Fibroblast of lung (primary cell): ENCODE data around the gene CRACDL. TPM values are rescaled to one million over a fixed set of nuclear protein-coding genes. Genes with fewer than 3 reads are reported as not detected.

Experiments
- DNase-seq, 2 donors: peaks; one replicate each; pipeline versions ENCODE4 v3.0.0 to v3.0.0-alpha.2; 2010; ENCODE audit warnings: low read depth in 2 of 2
- H2AFZ ChIP-seq: 2 replicates; pipeline ENCODE4 v1.5.1; 2012; ENCODE audit warnings: low read length, control low read depth, inconsistent platforms
- H3K27ac ChIP-seq: 2 replicates; pipeline ENCODE4 v1.5.1; 2011; ENCODE audit warnings: low read length, control low read depth; ENCODE audit not compliant: insufficient read depth
- H3K27me3 ChIP-seq: 2 replicates; pipeline ENCODE4 v1.5.1; 2011; ENCODE audit warnings: mild to moderate bottlenecking, low read length; ENCODE audit not compliant: control insufficient read depth, insufficient read depth
- H3K36me3 ChIP-seq: 2 replicates; pipeline ENCODE4 v1.5.1; 2011; ENCODE audit warnings: low read length; ENCODE audit not compliant: control insufficient read depth, insufficient read depth
- H3K4me1 ChIP-seq: 2 replicates; pipeline ENCODE4 v1.5.1; 2011; ENCODE audit warnings: low read length; ENCODE audit not compliant: control insufficient read depth, insufficient read depth; ENCODE audit errors: extremely low read depth
- H3K4me2 ChIP-seq: 2 replicates; pipeline ENCODE4 v1.5.1; 2011; ENCODE audit warnings: low read length, control low read depth; ENCODE audit not compliant: insufficient read depth; ENCODE audit errors: extremely low read depth
- H3K4me3 ChIP-seq, 4 experiments: fragments of 200-600 bp in 1 of 4; sonication (generic) in 1 of 4; replicated peaks in 1 of 4; 2 replicates each; pipeline ENCODE4 v1.5.1; 2011 to 2016; ENCODE audit warnings: low read length in 4 of 4, low read depth in 3 of 4, mild to moderate bottlenecking in 3 of 4, control low read depth in 2 of 4, inconsistent platforms in 1 of 4, mixed read lengths in 1 of 4; ENCODE audit not compliant: insufficient read depth in 1 of 4; ENCODE audit errors: control extremely low read depth in 1 of 4
- H3K79me2 ChIP-seq: 2 replicates; pipeline ENCODE4 v1.5.1; 2012; ENCODE audit warnings: mild to moderate bottlenecking, low read length, inconsistent platforms; ENCODE audit not compliant: control insufficient read depth, insufficient read depth
- H3K9ac ChIP-seq: 2 replicates; pipeline ENCODE4 v1.5.1; 2011; ENCODE audit warnings: mild to moderate bottlenecking, low read length, control low read depth; ENCODE audit not compliant: insufficient read depth
- H3K9me3 ChIP-seq: 2 replicates; pipeline ENCODE4 v1.5.1; 2012; ENCODE audit warnings: low read depth, low read length; ENCODE audit not compliant: control insufficient read depth, insufficient read depth
- H4K20me1 ChIP-seq: 2 replicates; pipeline ENCODE4 v1.5.1; 2011; ENCODE audit warnings: low read length; ENCODE audit not compliant: control insufficient read depth, insufficient read depth; ENCODE audit errors: extremely low read depth
- EZH2 ChIP-seq: IDR thresholded peaks from 2 replicates; pipeline ENCODE4 v1.5.1; 2012; ENCODE audit warnings: low read length, control low read depth, mild to moderate bottlenecking; ENCODE audit errors: missing control alignments
- polyA plus RNA-seq, 2 donors: library from polyadenylated mRNA; depleted of rRNA in 1 of 2; stranded (reverse) in 1 of 2; unstranded in 1 of 2; fragments of >200 nt; gene quantifications; 2 replicates each; pipeline ENCODE4 v1.2.1, GENCODE V29; 2011 to 2012; ENCODE audit warnings: missing spikeins in 1 of 2
- total RNA-seq: library from RNA; depleted of rRNA; stranded (reverse); fragments of >200 nt; gene quantifications from 2 replicates; pipeline ENCODE4 v1.2.1, GENCODE V29; 2014
- TF ChIP-seq, protein P1 (sequence below), 2 donors: IDR thresholded peaks in 1 of 2; conservative IDR thresholded peaks in 1 of 2; 1 replicate in 1 of 2; 2 replicates in 1 of 2; pipeline ENCODE4 v1.5.1; 2011 to 2012; ENCODE audit warnings: low read length in 2 of 2, control low read depth in 1 of 2, inconsistent platforms in 1 of 2, low read depth in 1 of 2, mild to moderate bottlenecking in 1 of 2

Gene CRACDL
- total and polyA plus RNA-seq, 2 donors (not counting 1 experiment from before 2014, with no cell fraction given), result not detected

DNA sequence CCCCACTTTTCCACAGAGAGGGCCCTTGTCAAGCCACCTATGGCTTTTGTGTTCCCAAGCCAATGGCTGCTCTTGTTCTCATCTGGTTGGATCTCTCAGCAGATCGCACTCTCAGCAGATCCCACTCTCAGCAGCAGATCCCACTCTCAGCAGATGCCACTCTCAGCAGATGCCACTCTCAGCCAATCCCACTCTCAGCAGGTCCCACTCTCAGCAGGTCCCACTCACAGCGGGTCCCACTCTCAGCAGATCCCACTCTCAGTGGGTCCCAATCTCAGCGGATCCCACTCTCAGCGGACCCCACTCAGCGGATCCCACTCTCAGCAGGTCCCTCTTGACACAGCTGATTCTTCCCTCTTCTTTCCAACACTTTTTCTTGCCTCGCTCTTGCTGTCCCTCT, 145.8 kb downstream of the CRACDL start:
- Histone ChIP-seq H3K4me1 (no peaks in the 10 kb centered on the region), H3K9ac (no peak overlapping the region), H2AFZ (no peak overlapping the region), H4K20me1 (no peaks in the 10 kb centered on the region), H3K9me3 (no peaks in the 10 kb centered on the region), H3K27ac (no peak overlapping the region), H3K27me3 (no peaks in the 10 kb centered on the region), H3K4me2 (no peak overlapping the region), H3K79me2 (no peaks in the 10 kb centered on the region), H3K36me3 (no peaks in the 10 kb centered on the region), H3K4me3 (no peak overlapping the region)
- TF ChIP-seq EZH2, result no peak
- TF ChIP-seq, protein P1, sequence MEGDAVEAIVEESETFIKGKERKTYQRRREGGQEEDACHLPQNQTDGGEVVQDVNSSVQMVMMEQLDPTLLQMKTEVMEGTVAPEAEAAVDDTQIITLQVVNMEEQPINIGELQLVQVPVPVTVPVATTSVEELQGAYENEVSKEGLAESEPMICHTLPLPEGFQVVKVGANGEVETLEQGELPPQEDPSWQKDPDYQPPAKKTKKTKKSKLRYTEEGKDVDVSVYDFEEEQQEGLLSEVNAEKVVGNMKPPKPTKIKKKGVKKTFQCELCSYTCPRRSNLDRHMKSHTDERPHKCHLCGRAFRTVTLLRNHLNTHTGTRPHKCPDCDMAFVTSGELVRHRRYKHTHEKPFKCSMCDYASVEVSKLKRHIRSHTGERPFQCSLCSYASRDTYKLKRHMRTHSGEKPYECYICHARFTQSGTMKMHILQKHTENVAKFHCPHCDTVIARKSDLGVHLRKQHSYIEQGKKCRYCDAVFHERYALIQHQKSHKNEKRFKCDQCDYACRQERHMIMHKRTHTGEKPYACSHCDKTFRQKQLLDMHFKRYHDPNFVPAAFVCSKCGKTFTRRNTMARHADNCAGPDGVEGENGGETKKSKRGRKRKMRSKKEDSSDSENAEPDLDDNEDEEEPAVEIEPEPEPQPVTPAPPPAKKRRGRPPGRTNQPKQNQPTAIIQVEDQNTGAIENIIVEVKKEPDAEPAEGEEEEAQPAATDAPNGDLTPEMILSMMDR (conservative IDR thresholded peaks at IDR 0.05 in 1 of 2, IDR thresholded peaks at IDR 0.05 in 1 of 2; ENCODE audit: low read depth in 1 of 2, low read length in 2 of 2), result no peak
- DNase-seq, result no peak

GRCh38 chr2:98787700-98788099, 148.3 kb downstream of the CRACDL start:
- H3K4me1 ChIP-seq, result no peaks in the 10 kb centered on the region
- TF ChIP-seq, protein P1 (conservative IDR thresholded peaks at IDR 0.05 in 1 of 2, IDR thresholded peaks at IDR 0.05 in 1 of 2; ENCODE audit: low read depth in 1 of 2, low read length in 2 of 2), result no peak

GRCh38 chr2:98786179-98786578, 149.8 kb downstream of the CRACDL start:
- no peak for TF ChIP-seq EZH2
- TF ChIP-seq, protein P1 (conservative IDR thresholded peaks at IDR 0.05 in 1 of 2, IDR thresholded peaks at IDR 0.05 in 1 of 2; ENCODE audit: low read depth in 1 of 2, low read length in 2 of 2), result no peak
- Histone ChIP-seq H3K36me3 (no peaks in the 10 kb centered on the region), H3K9ac (no peak overlapping the region)

More at GRCh38 chr2:98787700-98788099, 148.3 kb downstream of the CRACDL start:
- no peaks in the 10 kb centered on the region for H3K36me3 ChIP-seq
- H2AFZ ChIP-seq, result no peak overlapping the region
- H3K9ac ChIP-seq, result no peak overlapping the region
- H3K79me2 ChIP-seq, result no peaks in the 10 kb centered on the region
- no peak overlapping the region for H3K4me3 ChIP-seq
- no peaks in the 10 kb centered on the region for H3K27me3 ChIP-seq
- no peaks in the 10 kb centered on the region for H4K20me1 ChIP-seq
- no peaks in the 10 kb centered on the region for H3K9me3 ChIP-seq
- H3K27ac ChIP-seq, result no peak overlapping the region
- no peak overlapping the region for H3K4me2 ChIP-seq
- no peak for DNase-seq

More at GRCh38 chr2:98786179-98786578, 149.8 kb downstream of the CRACDL start:
- no peaks in the 10 kb centered on the region for H3K9me3 ChIP-seq
- H4K20me1 ChIP-seq, result no peaks in the 10 kb centered on the region
- H3K4me1 ChIP-seq, result no peaks in the 10 kb centered on the region
- no peak for DNase-seq
- H3K27me3 ChIP-seq, result no peaks in the 10 kb centered on the region
- H3K79me2 ChIP-seq, result no peaks in the 10 kb centered on the region
- H3K4me2 ChIP-seq, result no peak overlapping the region
- H3K4me3 ChIP-seq, result no peak overlapping the region
- no peak overlapping the region for H2AFZ ChIP-seq
- no peak overlapping the region for H3K27ac ChIP-seq
